Heart left ventricle (tissue), 16 donors: ENCODE results near the gene OSBPL10. TPM values are rescaled to one million over a fixed set of nuclear protein-coding genes. Genes with fewer than 3 reads are reported as not detected.

Experiments
- ATAC-seq, 4 donors: fragments of 200-7000 bp; cut with Tn5 transposase; one replicate each; pipeline ENCODE4 v1.9.1; 2020 to 2022; ENCODE audit warnings: moderate library complexity in 4 of 4, mild to moderate bottlenecking in 3 of 4, moderate number of reproducible peaks in 1 of 4
- DNase-seq, 5 donors: peaks; one replicate each; pipeline ENCODE4 v3.0.0-alpha.2; 2020
- H3K27ac ChIP-seq, 12 donors: fragments of 200-600 bp; sonication (generic) in 4 of 12; one replicate each; pipeline versions ENCODE4 v1.5.0 to v1.8.0; 2016 to 2022; ENCODE audit warnings: mild to moderate bottlenecking in 2 of 12
- H3K27me3 ChIP-seq, 9 donors: fragments of 200-600 bp; sonication (generic) in 2 of 9; one replicate each; pipeline versions ENCODE4 v1.5.1 to v1.8.0; 2016 to 2022; ENCODE audit warnings: mild to moderate bottlenecking in 3 of 9
- H3K36me3 ChIP-seq, 9 donors: fragments of 200-600 bp; sonication (generic) in 2 of 9; one replicate each; pipeline versions ENCODE4 v1.5.0 to v1.8.0; 2018 to 2022; ENCODE audit warnings: mild to moderate bottlenecking in 2 of 9
- H3K4me1 ChIP-seq, 12 donors: fragments of 200-600 bp; sonication (generic) in 4 of 12; one replicate each; pipeline versions ENCODE4 v1.5.0 to v1.8.0; 2016 to 2022; ENCODE audit warnings: mild to moderate bottlenecking in 3 of 12
- H3K4me3 ChIP-seq, 12 donors: fragments of 200-600 bp; sonication (generic) in 4 of 12; one replicate each; pipeline versions ENCODE4 v1.5.0 to v1.8.0; 2017 to 2022; ENCODE audit warnings: mild to moderate bottlenecking in 9 of 12, moderate library complexity in 4 of 12
- H3K9me3 ChIP-seq, 12 donors: fragments of 200-600 bp; sonication (generic) in 4 of 12; one replicate each; pipeline versions ENCODE4 v1.5.0 to v1.8.0; 2016 to 2022; ENCODE audit warnings: mild to moderate bottlenecking in 1 of 12
- CTCF ChIP-seq, 12 donors: fragments of 200-600 bp; sonication (generic) in 4 of 12; IDR thresholded peaks; one replicate each; pipeline versions ENCODE4 v1.5.0 to v1.8.0; 2018 to 2022; ENCODE audit warnings: antibody characterized with exemption in 12 of 12, mild to moderate bottlenecking in 5 of 12
- POLR2A ChIP-seq, 2 donors: fragments of 450-650 bp; IDR thresholded peaks; one replicate each; pipeline ENCODE4 v1.6.1; 2017; ENCODE audit warnings: antibody characterized with exemption in 2 of 2, mild to moderate bottlenecking in 2 of 2, moderate library complexity in 2 of 2
- WGBS, 4 donors: extraction: QIAGEN DNeasy Blood & Tissue Kit in 2 of 4; methylation state at CpG; one replicate each; pipeline versions ENCODE4 v1.1.5 to v1.1.7; 2013 to 2018; 5-methylcytosine and 5-hydroxymethylcytosine counted together
- intact Hi-C, 10 donors: fragments of 100-400 bp; cut with DNase I; formaldehyde crosslinking; loops; one replicate each; pipeline versions ENCODE4 v1.11.1 to v1.14.2; 2022
- polyA plus RNA-seq, 2 donors: library from polyadenylated mRNA; stranded (reverse); fragments of 200-250 nt; gene quantifications; one replicate each; pipeline ENCODE4 v1.2.3, GENCODE V29; 2013
- total RNA-seq, 9 donors: library from RNA; depleted of rRNA in 2 of 9; stranded (reverse); fragments of >200 nt in 2 of 9; fragmentation: NEBNext Ultra II Directional in 3 of 9; extraction: Animal tissue kit (Norgen Biotek cat#: 25700) in 3 of 9; gene quantifications; one replicate each; pipeline versions ENCODE4 v1.1.0 to v1.2.4, GENCODE V29; 2016 to 2023
- donor health status: ischemic (EF 13 %, LVEDD 7.1; RV severe dilation, severe dysfunction).
- donor health status: healthy with polysubstance abuse.
- donor health status: DM: no; HTN: yes; CAD: no.
- donor health status: DM: no; HTN: no; CAD: no.
- donor health status: ischemic (EF 25% LVEDD 6.9; RV normal size, moderate dysfunction).
- donor health status: ischemic (EF 25% LVEDD 5.7; RV mildly dilated, moderate dysfunction).
- donor health status: healthy.
- donor health status: DM: yes; HTN: yes; CAD: no.
- donor health status: ischemic (EF 35%, LVEDD 5.7; RV mildly dilated, moderate dysfunction).
- donor health status: nonischemic (EF 11% LVEDD 7.7; RV severe dilation, severe dysfunction).
- donor health status: DM: yes; HTN: yes; CAD: no.
- donor health status: PGD.
- donor health status: ischemic (EF 29% LVEDD 5.4; RV normal size, mild dysfunction).
- donor health status: nonischemic (EF 23%, LVEDD 6.1; RV moderate dilation, normal function).

Gene OSBPL10
- total and polyA plus RNA-seq, 11 donors, result 1.3 to 12.7 (median 3.9) TPM

- WGBS, 4 donors, result 78 to 89% (median 82%) methylated on average over 6 of the region's 6 CpGs
- no peaks in the 10 kb centered on the region for H3K9me3 ChIP-seq
- DNase-seq (no peak), ATAC-seq (no peak)
- H3K27me3 ChIP-seq, result no peaks in the 10 kb centered on the region
- H3K36me3 ChIP-seq, result no peaks in the 10 kb centered on the region
- intact Hi-C loops, result no loop called here
- H3K4me3 ChIP-seq, result no peak overlapping the region
- TF ChIP-seq CTCF (IDR thresholded peaks at IDR 0.05) (no peak), POLR2A (IDR thresholded peaks at IDR 0.05) (no peak)
- no peaks in the 10 kb centered on the region for H3K4me1 ChIP-seq
- no peak overlapping the region for H3K27ac ChIP-seq
These were observed 84.2 kb downstream of the OSBPL10 start for GRCh38 chr3:31896648-31897433.

DNA sequence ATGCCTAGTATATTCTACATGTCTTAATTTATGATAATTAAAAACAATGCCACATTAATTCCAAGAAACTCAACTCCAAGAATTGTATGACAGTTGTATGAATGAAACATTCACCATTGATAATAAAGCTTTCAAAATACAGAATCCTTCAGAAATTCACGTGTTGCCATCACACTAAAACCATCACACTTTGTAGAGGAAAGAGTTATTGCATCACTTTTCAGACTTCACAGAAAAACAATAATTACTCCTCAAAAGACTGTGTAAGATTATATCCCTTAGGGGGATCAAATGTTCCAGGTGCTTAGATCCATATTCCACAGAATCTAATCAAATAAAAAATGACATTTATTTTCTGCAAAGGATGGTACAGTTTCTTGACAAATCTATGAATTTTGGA, 85.0 kb downstream of the OSBPL10 start:
- no peaks in the 10 kb centered on the region for H3K4me1 ChIP-seq
- no peak overlapping the region for H3K4me3 ChIP-seq
- TF ChIP-seq CTCF (IDR thresholded peaks at IDR 0.05) (no peak), POLR2A (IDR thresholded peaks at IDR 0.05) (no peak)
- H3K27ac ChIP-seq, result no peak overlapping the region
- no peak for DNase-seq
- 78 to 87% (median 82%) methylated on average over 1 of the region's 1 CpG for WGBS, 4 donors
- H3K9me3 ChIP-seq, result no peaks in the 10 kb centered on the region
- no peaks in the 10 kb centered on the region for H3K36me3 ChIP-seq
- no peak for ATAC-seq
- intact Hi-C loops, result no loop called here
- no peaks in the 10 kb centered on the region for H3K27me3 ChIP-seq

- H3K9me3 ChIP-seq, result no peaks in the 10 kb centered on the region
- H3K4me1 ChIP-seq, result no peaks in the 10 kb centered on the region
- H3K4me3 ChIP-seq, result no peak overlapping the region
- no peak for DNase-seq
- TF ChIP-seq POLR2A (IDR thresholded peaks at IDR 0.05) (no peak), CTCF (IDR thresholded peaks at IDR 0.05) (no peak)
- intact Hi-C loops, result no loop called here
- H3K27ac ChIP-seq, result no peak overlapping the region
- H3K27me3 ChIP-seq, result no peaks in the 10 kb centered on the region
- WGBS, 4 donors, result 73 to 94% (median 82%) methylated on average over 2 of the region's 2 CpGs
- no peaks in the 10 kb centered on the region for H3K36me3 ChIP-seq
- ATAC-seq, result no peak
These were observed 85.6 kb downstream of the OSBPL10 start for GRCh38 chr3:31895471-31895870.

GRCh38 chr3:31892916-31893573, 88.0 kb downstream of the OSBPL10 start:
- H3K36me3 ChIP-seq, result no peaks in the 10 kb centered on the region
- no peak overlapping the region for H3K27ac ChIP-seq
- no peak overlapping the region for H3K4me3 ChIP-seq
- 90 to 92% (median 92%) methylated on average over 4 of the region's 4 CpGs for WGBS, 4 donors
- no peaks in the 10 kb centered on the region for H3K27me3 ChIP-seq
- intact Hi-C loops, result no loop called here
- no peak for DNase-seq
- no peaks in the 10 kb centered on the region for H3K4me1 ChIP-seq
- no peak for ATAC-seq
- H3K9me3 ChIP-seq, result peaks cover 0 to 5% (median 0%) of the 10 kb centered on the region in 12 donors
- TF ChIP-seq POLR2A (IDR thresholded peaks at IDR 0.05), result no peak
- TF ChIP-seq CTCF (IDR thresholded peaks at IDR 0.05), result no peak
